Fibroblast of villous mesenchyme (primary cell): ENCODE results near the gene MKRN1. TPM values are rescaled to one million over a fixed set of nuclear protein-coding genes. Genes with fewer than 3 reads are reported as not detected.
A peak's percentile ranks its signal among the peaks of the same experiment; 100 is the strongest.
"Not testable (repeated sequence)": the region's sequence is repeated elsewhere in the genome, so short reads cannot be mapped to it uniquely, and the experiment has no call there.

Experiments used
- DNase-seq: peaks from one replicate; pipeline ENCODE4 v3.0.0-alpha.2; 2010; ENCODE audit warnings: low read depth
- H3K4me3 ChIP-seq: 2 replicates; pipeline ENCODE4 v1.5.1; 2011; ENCODE audit warnings: low read depth, mild to moderate bottlenecking, low read length
- total RNA-seq: library from RNA; depleted of rRNA; stranded (reverse); fragments of >200 nt; gene quantifications from 2 replicates; pipeline ENCODE4 v1.2.3, GENCODE V29; 2012
- TF ChIP-seq, protein P1 (sequence below): IDR thresholded peaks from 2 replicates; pipeline ENCODE4 v1.5.1; 2012; ENCODE audit warnings: low read depth, mild to moderate bottlenecking, low read length; ENCODE audit not compliant: insufficient read depth

MKRN1 gene
- total RNA-seq, 1 donor: 50.5 TPM

DNA sequence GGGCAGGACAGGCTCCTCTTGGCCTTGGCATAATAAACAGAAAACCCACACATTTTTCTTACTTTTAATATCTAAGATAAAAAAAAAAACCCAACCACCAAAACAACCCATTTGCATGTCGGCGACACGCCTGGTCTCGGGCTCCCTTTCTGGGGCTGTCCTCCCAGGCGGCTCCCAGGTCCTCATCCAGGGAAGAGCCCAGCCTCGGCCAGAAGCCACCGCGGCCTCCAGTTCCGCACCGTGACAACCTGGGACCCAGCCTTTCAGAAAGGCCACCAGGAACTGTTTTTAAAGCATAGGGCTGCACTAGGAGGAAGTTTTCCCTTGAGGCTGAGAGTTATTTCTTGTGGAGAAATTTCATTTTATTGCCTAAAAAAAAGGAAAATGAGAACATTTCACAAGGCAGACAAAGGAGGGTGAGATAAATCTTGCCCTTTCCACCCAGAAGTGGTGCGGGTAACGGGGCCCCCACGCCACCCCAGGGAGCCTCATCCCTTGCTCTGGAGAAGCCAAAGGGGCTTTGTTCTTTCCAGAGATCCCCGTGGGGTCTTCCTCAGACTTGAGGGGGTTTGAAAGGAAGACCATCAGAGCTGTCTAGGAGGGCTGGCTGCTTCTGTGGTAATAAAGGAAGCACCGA, 39.2 kb upstream of the MKRN1 start:
- no peak for DNase-seq
- H3K4me3 ChIP-seq: no peak overlapping the region
- TF ChIP-seq, protein P1, sequence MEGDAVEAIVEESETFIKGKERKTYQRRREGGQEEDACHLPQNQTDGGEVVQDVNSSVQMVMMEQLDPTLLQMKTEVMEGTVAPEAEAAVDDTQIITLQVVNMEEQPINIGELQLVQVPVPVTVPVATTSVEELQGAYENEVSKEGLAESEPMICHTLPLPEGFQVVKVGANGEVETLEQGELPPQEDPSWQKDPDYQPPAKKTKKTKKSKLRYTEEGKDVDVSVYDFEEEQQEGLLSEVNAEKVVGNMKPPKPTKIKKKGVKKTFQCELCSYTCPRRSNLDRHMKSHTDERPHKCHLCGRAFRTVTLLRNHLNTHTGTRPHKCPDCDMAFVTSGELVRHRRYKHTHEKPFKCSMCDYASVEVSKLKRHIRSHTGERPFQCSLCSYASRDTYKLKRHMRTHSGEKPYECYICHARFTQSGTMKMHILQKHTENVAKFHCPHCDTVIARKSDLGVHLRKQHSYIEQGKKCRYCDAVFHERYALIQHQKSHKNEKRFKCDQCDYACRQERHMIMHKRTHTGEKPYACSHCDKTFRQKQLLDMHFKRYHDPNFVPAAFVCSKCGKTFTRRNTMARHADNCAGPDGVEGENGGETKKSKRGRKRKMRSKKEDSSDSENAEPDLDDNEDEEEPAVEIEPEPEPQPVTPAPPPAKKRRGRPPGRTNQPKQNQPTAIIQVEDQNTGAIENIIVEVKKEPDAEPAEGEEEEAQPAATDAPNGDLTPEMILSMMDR: no peak

DNA sequence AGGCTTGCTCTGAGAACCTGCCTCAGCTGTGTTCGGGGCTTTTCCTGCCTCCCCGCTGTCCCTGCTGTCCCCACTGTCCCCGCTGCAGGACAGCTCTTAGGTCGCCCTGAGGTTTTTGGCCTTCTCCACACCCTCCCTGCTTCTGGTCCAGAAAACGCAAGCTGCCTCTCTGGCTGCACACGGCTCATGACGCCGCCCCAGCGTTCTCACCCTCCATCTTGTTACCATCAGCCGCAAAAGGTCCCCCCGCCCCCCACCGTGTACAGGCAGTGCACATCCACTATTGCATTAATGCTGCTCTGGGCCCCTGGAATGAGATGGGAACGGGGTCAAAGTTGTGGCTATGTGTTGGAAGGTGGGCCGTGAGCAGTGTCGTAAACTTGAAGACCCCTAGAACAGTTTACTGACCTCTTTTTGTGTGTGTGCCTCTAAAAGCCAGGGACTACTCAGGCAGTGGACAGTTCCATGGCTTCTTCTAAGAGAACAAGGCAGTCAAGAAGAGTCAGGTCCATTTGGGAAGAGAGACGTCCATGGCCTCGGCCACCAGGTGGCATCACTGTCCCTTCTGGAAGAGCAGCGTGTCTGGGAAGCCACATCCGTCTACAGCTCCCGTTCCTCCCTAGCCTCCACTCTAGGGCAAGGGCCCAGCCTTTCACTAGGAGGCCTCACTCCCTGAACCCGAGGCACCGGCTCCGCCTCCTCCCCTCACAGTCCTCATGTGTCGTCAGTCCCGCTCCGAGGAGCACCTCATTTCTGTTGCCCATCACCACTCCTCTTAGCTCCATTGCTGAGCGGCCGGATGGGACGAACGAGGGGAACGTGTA, 38.5 kb upstream of the MKRN1 start:
- TF ChIP-seq, protein P1: peak; percentile 89
- no peak overlapping the region for H3K4me3 ChIP-seq
- peak; percentile 92 for DNase-seq

DNA sequence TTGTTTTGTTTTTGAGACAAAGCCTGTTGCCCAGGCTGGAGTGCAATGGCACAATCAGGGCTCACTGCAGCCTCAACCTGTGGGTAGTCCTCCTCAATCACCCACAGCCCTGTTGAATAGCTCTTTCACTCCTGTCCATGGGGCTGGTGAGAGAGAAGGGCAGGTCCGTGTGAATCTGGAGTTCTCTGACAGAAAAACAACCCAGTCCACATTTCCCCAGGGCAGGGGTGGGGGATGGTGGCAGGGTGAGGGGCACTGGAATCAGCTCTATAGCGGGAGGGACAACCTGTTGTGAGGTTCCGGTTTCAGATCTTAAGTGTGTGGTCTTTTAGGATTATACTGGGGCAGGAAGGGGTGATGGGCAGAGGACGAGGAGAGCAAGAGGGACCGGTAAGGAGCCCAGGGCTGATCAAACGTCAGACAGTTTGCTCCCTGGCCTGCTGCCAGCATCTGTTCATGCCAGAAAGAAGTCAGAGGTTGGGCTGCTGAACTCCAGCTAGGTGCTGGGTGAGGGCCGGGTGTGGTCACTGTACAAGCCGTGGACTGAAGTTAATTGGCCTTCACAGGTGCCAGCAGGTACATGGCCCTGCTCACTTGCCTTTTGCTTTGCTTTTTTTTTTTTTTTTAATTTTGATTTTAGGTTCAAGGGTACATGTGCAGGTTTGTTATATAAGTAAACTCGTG, 33.2 kb upstream of the MKRN1 start:
- no peak for DNase-seq
- H3K4me3 ChIP-seq: no peak overlapping the region
- TF ChIP-seq, protein P1: no peak

DNA sequence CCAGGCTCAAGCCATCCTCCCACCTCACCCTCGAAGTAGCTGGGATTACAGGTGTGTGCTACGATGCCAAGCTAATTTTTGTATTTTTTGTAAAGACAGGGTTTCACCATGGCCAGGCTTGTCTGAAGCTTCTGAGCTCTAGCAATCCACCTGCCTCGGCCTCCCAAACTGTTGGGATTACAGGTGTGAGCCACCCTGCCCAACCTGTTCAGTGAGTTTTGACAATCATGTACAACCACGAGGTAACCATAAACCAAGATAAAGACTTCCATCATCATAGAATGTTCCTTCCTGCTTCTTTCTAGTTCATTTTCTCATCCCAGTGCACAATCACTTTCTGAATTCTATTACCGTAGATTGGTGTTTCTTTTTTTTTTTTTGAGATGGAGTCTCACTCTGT, 30.5 kb upstream of the MKRN1 start:
- no peak overlapping the region for H3K4me3 ChIP-seq
- no peak for DNase-seq
- TF ChIP-seq, protein P1: no peak

DNA sequence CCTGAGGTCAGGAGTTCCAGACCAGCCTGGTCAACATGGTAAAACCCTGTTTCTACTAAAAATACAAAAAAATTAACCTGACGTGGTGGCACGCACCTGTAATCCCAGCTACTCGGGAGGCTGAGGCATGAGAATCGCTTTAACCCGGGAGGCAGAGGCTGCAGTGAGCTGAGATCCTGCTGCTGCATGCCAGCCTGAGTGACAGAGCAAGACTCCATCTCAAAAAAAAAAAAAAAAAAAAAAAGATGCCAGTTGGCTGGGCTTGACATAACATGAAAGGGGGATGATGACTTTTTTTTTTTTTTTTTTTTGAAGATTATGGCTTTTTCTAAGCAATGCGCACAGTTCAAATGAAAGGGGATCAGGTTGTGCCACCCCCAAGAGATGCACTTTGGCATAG, 28.3 kb upstream of the MKRN1 start:
- H3K4me3 ChIP-seq, DNase-seq: not testable (repeated sequence)

DNA sequence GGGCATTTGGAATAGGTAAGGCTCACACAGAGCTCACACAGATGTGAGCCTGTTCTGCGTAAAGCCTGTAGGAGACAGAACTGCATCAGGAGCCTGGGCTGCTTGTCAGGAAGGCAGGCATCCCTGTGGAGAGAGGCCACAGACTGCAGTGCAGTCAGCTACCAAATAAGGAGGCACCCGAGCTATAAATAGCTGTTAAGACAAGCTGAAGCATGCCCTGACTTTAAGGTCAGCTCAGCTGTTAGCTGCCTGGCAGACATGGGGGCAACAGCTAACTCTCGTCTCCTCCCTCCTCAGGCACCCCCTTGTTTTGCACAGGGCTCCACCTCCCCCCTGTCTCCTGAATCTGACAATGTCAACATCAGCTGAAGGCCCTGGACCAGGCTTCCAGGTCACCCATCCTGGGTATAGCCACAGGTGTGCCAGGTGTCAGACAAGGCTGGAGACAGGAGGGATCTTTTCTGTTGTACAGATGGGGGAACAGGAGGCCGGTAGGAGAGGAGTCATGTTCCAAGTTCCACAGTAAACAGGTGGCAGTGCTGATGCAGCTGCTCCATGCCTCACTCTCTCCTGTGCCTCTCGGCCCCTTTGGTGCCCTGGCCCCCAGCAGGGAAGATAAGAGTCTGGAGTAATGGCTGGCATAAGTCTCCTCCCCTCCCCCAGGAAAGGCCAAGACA, 27.6 kb upstream of the MKRN1 start:
- no peak overlapping the region for H3K4me3 ChIP-seq
- DNase-seq: peak; percentile 55
- TF ChIP-seq, protein P1: peak; percentile 5

DNA sequence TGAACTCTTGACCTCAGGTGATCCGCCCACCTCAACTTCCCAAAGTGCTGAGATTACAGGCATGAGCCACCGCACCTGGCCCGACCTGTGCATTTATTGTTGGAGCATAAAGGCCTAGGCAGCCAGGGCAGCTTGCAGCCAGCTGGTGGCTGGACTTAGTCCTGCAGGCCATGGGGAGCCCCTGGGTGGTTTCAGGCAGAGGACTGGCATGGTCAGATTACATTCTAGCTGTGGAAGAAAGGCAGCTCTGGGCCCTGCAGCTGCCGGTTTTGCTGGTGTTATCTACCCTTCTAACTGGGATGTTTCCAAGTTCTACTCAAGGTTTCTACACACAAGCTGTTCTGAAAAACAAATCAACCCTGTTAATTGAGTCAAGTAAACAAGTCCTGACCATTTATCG, 22.7 kb upstream of the MKRN1 start:
- DNase-seq: no peak
- TF ChIP-seq, protein P1: no peak

DNA sequence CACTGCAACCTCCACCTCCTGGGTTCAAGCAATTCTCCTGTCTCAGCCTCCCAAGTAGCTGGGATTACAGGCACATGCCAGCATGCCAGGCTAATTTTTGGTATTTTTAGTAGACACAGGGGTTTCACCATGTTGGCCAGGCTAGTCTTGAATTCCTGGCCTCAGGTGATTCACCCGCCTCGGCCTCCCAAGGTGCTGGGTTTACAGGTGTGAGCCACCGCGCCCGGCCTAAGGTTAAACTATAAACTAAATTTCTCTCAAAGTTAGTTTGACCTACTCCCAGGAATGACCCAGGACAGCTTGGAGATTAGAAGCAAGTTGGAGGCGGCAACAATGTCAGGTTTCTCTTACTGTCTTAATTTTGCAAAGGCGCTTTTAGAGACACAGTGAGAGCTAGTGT, 18.5 kb upstream of the MKRN1 start:
- H3K4me3 ChIP-seq, DNase-seq: not testable (repeated sequence)

More for the DNA sequence above, 22.7 kb upstream of the MKRN1 start:
- no peak overlapping the region for H3K4me3 ChIP-seq
